Neural cell (in vitro differentiated cells): ENCODE data around the gene AGO3. TPM values are rescaled to one million over a fixed set of nuclear protein-coding genes. Genes with fewer than 3 reads are reported as not detected.

Experiments used
- H2AFZ ChIP-seq: fragments of 200-600, 300-800 bp; sonication (generic), shearing (Covaris generic); 2 replicates; pipeline ENCODE4 v1.6.0; 2014; ENCODE audit warnings: low read depth, mild to moderate bottlenecking, antibody characterized with exemption, low read length, moderate library complexity
- H3F3A ChIP-seq: fragments of 200-600 bp; shearing (Covaris generic); 2 replicates; pipeline ENCODE4 v1.6.1; 2016; ENCODE audit warnings: mild to moderate bottlenecking, moderate library complexity, mixed read lengths, antibody characterized with exemption, low read length; ENCODE audit not compliant: insufficient read depth, poor library complexity, severe bottlenecking
- H3K27ac ChIP-seq: fragments of 200-600, 300-800 bp; sonication (generic), shearing (Covaris generic); 2 replicates; pipeline ENCODE4 v1.5.1; 2014; ENCODE audit warnings: mild to moderate bottlenecking, low read length, moderate library complexity
- H3K27me3 ChIP-seq: fragments of 300-800, 200-600 bp; sonication (generic), shearing (Covaris generic); 2 replicates; pipeline ENCODE4 v1.6.0; 2014; ENCODE audit warnings: mild to moderate bottlenecking, low read depth, low read length, moderate library complexity; ENCODE audit not compliant: insufficient read depth
- H3K36me3 ChIP-seq: fragments of 300-800, 200-600 bp; sonication (generic), shearing (Covaris generic); 2 replicates; pipeline ENCODE4 v1.5.1; 2014; ENCODE audit warnings: mild to moderate bottlenecking, antibody characterized with exemption, low read length, moderate library complexity; ENCODE audit not compliant: insufficient read depth
- H3K4me2 ChIP-seq: fragments of 300-800, 200-600 bp; sonication (generic), shearing (Covaris generic); 2 replicates; pipeline ENCODE4 v1.6.0; 2014; ENCODE audit warnings: mild to moderate bottlenecking, low read length
- H3K4me3 ChIP-seq: fragments of 300-800, 200-600 bp; sonication (generic), shearing (Covaris generic); 2 replicates; pipeline ENCODE4 v1.5.1; 2014; ENCODE audit warnings: mild to moderate bottlenecking, low read length, moderate library complexity
- H3K79me2 ChIP-seq: fragments of 200-600 bp; shearing (Covaris generic); replicated peaks from 2 replicates; pipeline ENCODE4 v1.6.0; 2014; ENCODE audit warnings: mild to moderate bottlenecking, low read length, moderate library complexity; ENCODE audit not compliant: insufficient read depth
- H3K9ac ChIP-seq: fragments of 300-800, 200-600 bp; sonication (generic), shearing (Covaris generic); 2 replicates; pipeline ENCODE4 v1.6.1; 2016; ENCODE audit warnings: mild to moderate bottlenecking, low read length, mixed read lengths
- H3K9me2 ChIP-seq: fragments of 200-600 bp; shearing (Covaris generic); 2 replicates; pipeline ENCODE4 v1.6.1; 2016; ENCODE audit warnings: mild to moderate bottlenecking, low read length, mixed read lengths; ENCODE audit not compliant: insufficient read depth
- H3K9me3 ChIP-seq: fragments of 200-600, 300-800 bp; sonication (generic), shearing (Covaris generic); 2 replicates; pipeline ENCODE4 v1.6.1; 2016; ENCODE audit warnings: mild to moderate bottlenecking, mixed run types, low read length, moderate library complexity, mixed read lengths
- H4K20me1 ChIP-seq: fragments of 200-600 bp; shearing (Covaris generic); 2 replicates; pipeline ENCODE4 v1.6.1; 2016; ENCODE audit warnings: mild to moderate bottlenecking, mixed run types; ENCODE audit not compliant: insufficient read depth
- EP300 ChIP-seq: fragments of 450-650 bp; conservative IDR thresholded peaks from 2 replicates; pipeline ENCODE4 v1.6.1; 2014; ENCODE audit warnings: antibody characterized with exemption, mild to moderate bottlenecking, moderate library complexity; ENCODE audit not compliant: poor library complexity, severe bottlenecking
- EZH2 ChIP-seq: fragments of 200-600, 300-800 bp; shearing (Covaris generic), sonication (generic); IDR thresholded peaks from 2 replicates; pipeline ENCODE4 v1.6.1; 2014; ENCODE audit warnings: antibody characterized with exemption, low read length, borderline replicate concordance, mild to moderate bottlenecking; ENCODE audit not compliant: insufficient read depth, poor library complexity, severe bottlenecking
- MXI1 ChIP-seq: fragments of 450-650 bp; conservative IDR thresholded peaks from 2 replicates; pipeline ENCODE4 v1.6.1; 2014; ENCODE audit warnings: antibody characterized with exemption, mild to moderate bottlenecking; ENCODE audit not compliant: poor library complexity, severe bottlenecking
- POLR2AphosphoS5 ChIP-seq: IDR thresholded peaks from 2 replicates; pipeline ENCODE4 v1.6.1; 2012
- RAD21 ChIP-seq: fragments of 450-650 bp; conservative IDR thresholded peaks from 2 replicates; pipeline ENCODE4 v1.6.1; 2014; ENCODE audit warnings: antibody characterized with exemption, mild to moderate bottlenecking, moderate library complexity
- SMC3 ChIP-seq: fragments of 450-650 bp; conservative IDR thresholded peaks from 2 replicates; pipeline ENCODE4 v1.6.1; 2014; ENCODE audit warnings: antibody characterized with exemption, mild to moderate bottlenecking, moderate library complexity; ENCODE audit not compliant: poor library complexity
- TAF1 ChIP-seq: IDR thresholded peaks from 2 replicates; pipeline ENCODE4 v1.6.1; 2012; ENCODE audit warnings: low read depth
- polyA minus RNA-seq: library from RNA; depleted of rRNA, polyadenylated mRNA; stranded (reverse); fragments of >200 nt; gene quantifications from 2 replicates; pipeline ENCODE4 v1.2.3, GENCODE V29; 2014
- polyA plus RNA-seq: library from polyadenylated mRNA; depleted of rRNA; stranded (reverse); fragments of >200 nt; gene quantifications from 2 replicates; pipeline ENCODE4 v1.2.3, GENCODE V29; 2014
- TF ChIP-seq, protein P1 (sequence below): IDR thresholded peaks from 2 replicates; pipeline ENCODE4 v1.6.1; 2012; ENCODE audit warnings: borderline replicate concordance
- TF ChIP-seq, protein P2 (sequence below): fragments of 450-650 bp; IDR thresholded peaks from 2 replicates; pipeline ENCODE4 v1.5.1; 2014; ENCODE audit warnings: antibody characterized with exemption, mild to moderate bottlenecking, moderate library complexity; ENCODE audit not compliant: poor library complexity, severe bottlenecking

The AGO3 gene
- polyA plus RNA-seq, result 9.4 and 10.2 TPM in 2 replicates
- 36.8 and 41.9 TPM in 2 replicates for polyA minus RNA-seq

DNA sequence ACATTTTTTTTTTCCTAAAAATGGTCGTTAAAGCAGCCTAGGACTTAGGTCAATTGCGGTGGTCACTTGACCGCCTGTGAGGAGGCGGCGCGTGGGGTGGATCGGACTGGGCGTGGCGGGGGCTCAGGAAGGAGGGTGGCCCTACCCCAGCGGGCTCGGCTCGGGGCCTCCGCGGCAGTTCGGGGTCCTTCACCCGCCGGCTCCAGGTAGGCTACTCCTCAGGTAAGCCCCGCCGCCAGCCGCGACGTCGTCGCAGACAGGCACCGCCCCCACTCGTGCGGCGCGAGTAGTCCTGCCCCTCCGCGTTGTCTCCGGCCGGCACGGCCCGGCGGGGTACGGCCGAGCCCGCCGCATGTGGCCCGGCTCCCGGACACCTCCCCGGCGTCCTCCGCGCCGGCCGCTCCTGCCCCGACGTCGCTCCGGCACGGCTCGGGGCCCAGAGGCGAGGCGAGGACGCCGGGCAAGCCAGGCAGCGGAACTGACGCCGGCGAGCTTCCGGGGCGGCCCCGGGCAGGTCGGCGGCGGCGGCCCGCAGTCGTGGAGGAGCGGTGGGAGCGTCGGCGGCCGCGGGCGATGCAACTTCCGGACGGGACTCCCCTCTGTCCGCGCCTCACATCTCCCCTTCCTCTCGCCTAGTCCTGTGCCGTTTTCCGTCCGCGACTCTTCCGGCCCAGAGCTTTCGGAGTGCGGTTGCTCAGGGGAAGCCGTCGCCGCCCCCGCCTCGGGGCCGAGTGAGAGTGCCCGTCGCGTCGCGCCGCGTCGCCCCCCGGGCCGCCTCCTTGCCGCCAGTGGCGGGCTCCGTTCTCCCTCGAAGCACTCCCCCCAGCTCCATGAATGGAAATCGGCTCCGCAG lies at the start of gene AGO3:
AGO3 (plus strand) TSS at position 513 of the 853 bp plus-strand sequence; CDS start at position 835, 322 bp downstream.
- Histone ChIP-seq H3K27ac (peak within 1 kb of the TSS; percentile 80), H4K20me1 (no peaks in the 10 kb centered on the region), H3K9ac (peak within 1 kb of the TSS; percentile 78), H3K4me3 (peak within 1 kb of the TSS; percentile 72), H3K27me3 (no peaks in the 10 kb centered on the region), H3K79me2 (peaks cover 41% of the 10 kb centered on the region), H2AFZ (peak within 1 kb of the TSS; percentile 7), H3K9me3 (no peaks in the 10 kb centered on the region), H3K4me2 (peak within 1 kb of the TSS; percentile 89), H3K9me2 (no peaks in the 10 kb centered on the region), H3F3A (no peaks in the 10 kb centered on the region), H3K36me3 (no peaks in the 10 kb centered on the region)
- TF ChIP-seq EP300, result peak; percentile 47
- TF ChIP-seq EZH2, result no peak
- TF ChIP-seq TAF1, result peak; percentile 83
- TF ChIP-seq RAD21, result peak; percentile 17
- TF ChIP-seq MXI1, result peak; percentile 89
- no peak for TF ChIP-seq SMC3
- TF ChIP-seq, protein P1, sequence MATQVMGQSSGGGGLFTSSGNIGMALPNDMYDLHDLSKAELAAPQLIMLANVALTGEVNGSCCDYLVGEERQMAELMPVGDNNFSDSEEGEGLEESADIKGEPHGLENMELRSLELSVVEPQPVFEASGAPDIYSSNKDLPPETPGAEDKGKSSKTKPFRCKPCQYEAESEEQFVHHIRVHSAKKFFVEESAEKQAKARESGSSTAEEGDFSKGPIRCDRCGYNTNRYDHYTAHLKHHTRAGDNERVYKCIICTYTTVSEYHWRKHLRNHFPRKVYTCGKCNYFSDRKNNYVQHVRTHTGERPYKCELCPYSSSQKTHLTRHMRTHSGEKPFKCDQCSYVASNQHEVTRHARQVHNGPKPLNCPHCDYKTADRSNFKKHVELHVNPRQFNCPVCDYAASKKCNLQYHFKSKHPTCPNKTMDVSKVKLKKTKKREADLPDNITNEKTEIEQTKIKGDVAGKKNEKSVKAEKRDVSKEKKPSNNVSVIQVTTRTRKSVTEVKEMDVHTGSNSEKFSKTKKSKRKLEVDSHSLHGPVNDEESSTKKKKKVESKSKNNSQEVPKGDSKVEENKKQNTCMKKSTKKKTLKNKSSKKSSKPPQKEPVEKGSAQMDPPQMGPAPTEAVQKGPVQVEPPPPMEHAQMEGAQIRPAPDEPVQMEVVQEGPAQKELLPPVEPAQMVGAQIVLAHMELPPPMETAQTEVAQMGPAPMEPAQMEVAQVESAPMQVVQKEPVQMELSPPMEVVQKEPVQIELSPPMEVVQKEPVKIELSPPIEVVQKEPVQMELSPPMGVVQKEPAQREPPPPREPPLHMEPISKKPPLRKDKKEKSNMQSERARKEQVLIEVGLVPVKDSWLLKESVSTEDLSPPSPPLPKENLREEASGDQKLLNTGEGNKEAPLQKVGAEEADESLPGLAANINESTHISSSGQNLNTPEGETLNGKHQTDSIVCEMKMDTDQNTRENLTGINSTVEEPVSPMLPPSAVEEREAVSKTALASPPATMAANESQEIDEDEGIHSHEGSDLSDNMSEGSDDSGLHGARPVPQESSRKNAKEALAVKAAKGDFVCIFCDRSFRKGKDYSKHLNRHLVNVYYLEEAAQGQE, result peak; percentile 89
- TF ChIP-seq, protein P2, sequence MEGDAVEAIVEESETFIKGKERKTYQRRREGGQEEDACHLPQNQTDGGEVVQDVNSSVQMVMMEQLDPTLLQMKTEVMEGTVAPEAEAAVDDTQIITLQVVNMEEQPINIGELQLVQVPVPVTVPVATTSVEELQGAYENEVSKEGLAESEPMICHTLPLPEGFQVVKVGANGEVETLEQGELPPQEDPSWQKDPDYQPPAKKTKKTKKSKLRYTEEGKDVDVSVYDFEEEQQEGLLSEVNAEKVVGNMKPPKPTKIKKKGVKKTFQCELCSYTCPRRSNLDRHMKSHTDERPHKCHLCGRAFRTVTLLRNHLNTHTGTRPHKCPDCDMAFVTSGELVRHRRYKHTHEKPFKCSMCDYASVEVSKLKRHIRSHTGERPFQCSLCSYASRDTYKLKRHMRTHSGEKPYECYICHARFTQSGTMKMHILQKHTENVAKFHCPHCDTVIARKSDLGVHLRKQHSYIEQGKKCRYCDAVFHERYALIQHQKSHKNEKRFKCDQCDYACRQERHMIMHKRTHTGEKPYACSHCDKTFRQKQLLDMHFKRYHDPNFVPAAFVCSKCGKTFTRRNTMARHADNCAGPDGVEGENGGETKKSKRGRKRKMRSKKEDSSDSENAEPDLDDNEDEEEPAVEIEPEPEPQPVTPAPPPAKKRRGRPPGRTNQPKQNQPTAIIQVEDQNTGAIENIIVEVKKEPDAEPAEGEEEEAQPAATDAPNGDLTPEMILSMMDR, result peak; percentile 16
- TF ChIP-seq POLR2AphosphoS5, result peak; percentile 84

DNA sequence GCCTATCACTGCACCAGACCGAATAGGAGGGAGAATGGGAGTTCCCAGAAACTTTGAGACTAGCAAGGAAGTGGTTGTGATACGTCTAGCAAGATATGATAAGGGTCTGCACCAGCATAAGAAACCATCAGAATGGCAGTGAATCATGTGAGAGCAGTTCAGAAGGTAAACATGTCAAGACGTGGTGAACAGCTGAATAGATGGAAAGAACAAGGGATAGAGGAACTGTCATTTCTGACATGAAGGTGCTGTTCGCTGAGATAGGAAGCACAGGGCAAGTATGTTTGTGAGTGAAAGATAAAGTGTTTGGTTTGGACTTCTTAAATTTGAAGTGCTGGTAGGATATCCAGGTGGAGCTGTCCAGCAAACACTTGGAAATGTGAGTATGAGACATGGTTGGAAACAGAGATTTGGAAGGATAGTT lies 49.0 kb upstream of the AGO3 start:
- no peaks in the 10 kb centered on the region for H3F3A ChIP-seq
- no peak overlapping the region for H3K27ac ChIP-seq
- no peaks in the 10 kb centered on the region for H4K20me1 ChIP-seq
- H2AFZ ChIP-seq, result no peak overlapping the region
- no peak overlapping the region for H3K4me2 ChIP-seq
- no peaks in the 10 kb centered on the region for H3K27me3 ChIP-seq
- H3K9ac ChIP-seq, result no peak overlapping the region
- no peak overlapping the region for H3K4me3 ChIP-seq
- H3K79me2 ChIP-seq, result peaks cover 34% of the 10 kb centered on the region
- no peaks in the 10 kb centered on the region for H3K9me2 ChIP-seq
- H3K36me3 ChIP-seq, result no peaks in the 10 kb centered on the region
- no peaks in the 10 kb centered on the region for H3K9me3 ChIP-seq
- TF ChIP-seq EZH2 (no peak), RAD21 (no peak), EP300 (no peak), SMC3 (no peak), MXI1 (no peak), TAF1 (no peak), POLR2AphosphoS5 (no peak)
- TF ChIP-seq, protein P2, result no peak
- TF ChIP-seq, protein P1, result no peak
